Panc1 (cell line): ENCODE results near the gene CLEC14A. TPM values are rescaled to one million over a fixed set of nuclear protein-coding genes. Genes with fewer than 3 reads are reported as not detected.

Experiments
- ATAC-seq: fragments of 200-7000 bp; cut with Tn5 transposase; 2 replicates; pipeline ENCODE4 v1.9.1; 2020; ENCODE audit warnings: mild to moderate bottlenecking, moderate library complexity
- BruUV-seq: library from RNA; stranded (reverse); fragments of 400-500 nt; replicated peaks from 2 replicates; lab custom pipeline; 2021; lab: Mats Ljungman, UMichigan
- CTCF ChIA-PET: fragments of 300-600 bp; sonication (Branson Sonifier 250); formaldehyde crosslinking; loops from one replicate; lab custom pipeline; 2022; ENCODE audit warnings: antibody characterized with exemption; lab: Charles Lee
- POLR2A ChIA-PET: fragments of 300-600 bp; sonication (Branson Sonifier 250); formaldehyde crosslinking; loops from one replicate; lab custom pipeline; 2022; ENCODE audit warnings: antibody characterized with exemption; lab: Charles Lee
- DNase-seq: peaks from one replicate; pipeline ENCODE4 v3.0.0-alpha.2; 2010; ENCODE audit warnings: low read depth, low spot score
- H3K27ac ChIP-seq: 2 replicates; pipeline ENCODE4 v1.5.1; 2011; ENCODE audit warnings: mild to moderate bottlenecking, low read length, inconsistent platforms
- H3K27me3 ChIP-seq: fragments of 200-500 bp; sonication (Bioruptor generic); 2 replicates; pipeline ENCODE4 v1.6.0; 2014; ENCODE audit warnings: low read length, inconsistent platforms; ENCODE audit not compliant: control insufficient read depth, insufficient read depth
- H3K36me3 ChIP-seq: fragments of 200-500 bp; sonication (Bioruptor generic); 2 replicates; pipeline ENCODE4 v1.5.1; 2014; ENCODE audit warnings: inconsistent platforms, mild to moderate bottlenecking, low read length, moderate library complexity; ENCODE audit not compliant: control insufficient read depth, insufficient read depth
- H3K4me1 ChIP-seq: 2 replicates; pipeline ENCODE4 v1.5.1; 2011; ENCODE audit warnings: inconsistent platforms, mild to moderate bottlenecking, low read length, moderate library complexity; ENCODE audit not compliant: control insufficient read depth, insufficient read depth
- H3K4me3 ChIP-seq, 2 experiments: 2 replicates each; pipeline ENCODE4 v1.5.1; 2011 to 2012; ENCODE audit warnings: low read depth in 2 of 2, low read length in 2 of 2, mild to moderate bottlenecking in 2 of 2, inconsistent platforms in 1 of 2, moderate library complexity in 1 of 2
- H3K9me3 ChIP-seq: fragments of 200-500 bp; sonication (Bioruptor generic); 2 replicates; pipeline ENCODE4 v1.5.1; 2014; ENCODE audit warnings: low read depth, mild to moderate bottlenecking, inconsistent platforms, low read length, moderate library complexity; ENCODE audit not compliant: control insufficient read depth, insufficient read depth
- POLR2AphosphoS5 ChIP-seq: IDR thresholded peaks from 2 replicates; pipeline ENCODE4 v1.6.1; 2012; ENCODE audit warnings: mild to moderate bottlenecking, low read depth, low read length, moderate library complexity
- SIN3A ChIP-seq: IDR thresholded peaks from 2 replicates; pipeline ENCODE4 v1.6.1; 2012; ENCODE audit warnings: low read depth, mild to moderate bottlenecking, low read length, moderate library complexity, borderline replicate concordance; ENCODE audit not compliant: insufficient read depth
- TCF7L2 ChIP-seq: IDR thresholded peaks from 2 replicates; pipeline ENCODE4 v1.6.1; 2011; ENCODE audit warnings: mild to moderate bottlenecking, low read depth, low read length, inconsistent platforms
- in situ Hi-C: cut with HindIII; loops from 2 replicates; pipeline ENCODE4 v1.10.0; 2016; ENCODE audit warnings: low sequenced_read_pairs, low pct_unique_long_range_greater_than_20kb
- intact Hi-C: fragments of 100-400 bp; cut with micrococcal nuclease; formaldehyde crosslinking; loops from one replicate; pipeline ENCODE4 v1.10.0; 2022; ENCODE audit not compliant: unreplicated experiment
- total RNA-seq: library from RNA; stranded (reverse); gene quantifications from one replicate; pipeline ENCODE4 v1.2.1, GENCODE V29; 2021; ENCODE audit not compliant: unreplicated experiment
- TF ChIP-seq, protein P1 (sequence below): fragments of 450-650 bp; IDR thresholded peaks from 2 replicates; pipeline ENCODE4 v1.5.1; 2017; ENCODE audit warnings: mild to moderate bottlenecking
- TF ChIP-seq, protein P2 (sequence below), 2 experiments: IDR thresholded peaks; 2 replicates each; pipeline ENCODE4 v1.6.1; 2011 to 2012; ENCODE audit warnings: low read depth in 2 of 2, control low read depth in 1 of 2, low read length in 1 of 2, mild to moderate bottlenecking in 1 of 2, moderate library complexity in 1 of 2; ENCODE audit not compliant: insufficient read depth in 1 of 2

Gene CLEC14A
- total RNA-seq, 1 experiment from 2014 or later: 0.10 TPM

DNA sequence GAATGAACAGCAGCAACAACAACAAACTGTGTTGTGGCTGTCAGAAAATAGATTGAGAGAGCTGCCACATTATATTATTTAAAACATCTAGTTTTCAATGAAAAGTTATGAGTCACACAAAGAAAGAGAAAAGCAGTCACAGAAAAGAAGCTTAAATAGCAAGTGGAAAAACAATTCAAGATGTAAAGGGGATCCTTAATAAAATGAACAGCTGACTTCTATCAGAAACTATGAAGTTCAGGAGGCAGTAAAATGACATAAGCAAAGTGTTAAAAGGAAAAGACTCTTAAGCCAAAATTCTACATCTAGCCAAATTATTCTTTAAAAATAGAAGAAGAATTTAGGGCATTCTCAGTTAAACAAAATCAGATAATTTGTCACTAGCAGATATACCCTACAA, 5.6 kb downstream of the CLEC14A start:
- Histone ChIP-seq H3K9me3 (no peaks in the 10 kb centered on the region), H3K27me3 (no peaks in the 10 kb centered on the region), H3K27ac (no peak overlapping the region), H3K4me1 (no peaks in the 10 kb centered on the region), H3K36me3 (no peaks in the 10 kb centered on the region), H3K4me3 (no peak overlapping the region)
- DNase-seq (no peak), ATAC-seq (no peak)
- no TSS peak for BruUV-seq
- ChIA-PET CTCF (no interaction called here), POLR2A (no interaction called here)
- TF ChIP-seq TCF7L2 (no peak), SIN3A (no peak)
- TF ChIP-seq, protein P1, sequence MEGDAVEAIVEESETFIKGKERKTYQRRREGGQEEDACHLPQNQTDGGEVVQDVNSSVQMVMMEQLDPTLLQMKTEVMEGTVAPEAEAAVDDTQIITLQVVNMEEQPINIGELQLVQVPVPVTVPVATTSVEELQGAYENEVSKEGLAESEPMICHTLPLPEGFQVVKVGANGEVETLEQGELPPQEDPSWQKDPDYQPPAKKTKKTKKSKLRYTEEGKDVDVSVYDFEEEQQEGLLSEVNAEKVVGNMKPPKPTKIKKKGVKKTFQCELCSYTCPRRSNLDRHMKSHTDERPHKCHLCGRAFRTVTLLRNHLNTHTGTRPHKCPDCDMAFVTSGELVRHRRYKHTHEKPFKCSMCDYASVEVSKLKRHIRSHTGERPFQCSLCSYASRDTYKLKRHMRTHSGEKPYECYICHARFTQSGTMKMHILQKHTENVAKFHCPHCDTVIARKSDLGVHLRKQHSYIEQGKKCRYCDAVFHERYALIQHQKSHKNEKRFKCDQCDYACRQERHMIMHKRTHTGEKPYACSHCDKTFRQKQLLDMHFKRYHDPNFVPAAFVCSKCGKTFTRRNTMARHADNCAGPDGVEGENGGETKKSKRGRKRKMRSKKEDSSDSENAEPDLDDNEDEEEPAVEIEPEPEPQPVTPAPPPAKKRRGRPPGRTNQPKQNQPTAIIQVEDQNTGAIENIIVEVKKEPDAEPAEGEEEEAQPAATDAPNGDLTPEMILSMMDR: no peak
- in situ Hi-C loops (no loop called here), intact Hi-C loops (no loop called here)

DNA sequence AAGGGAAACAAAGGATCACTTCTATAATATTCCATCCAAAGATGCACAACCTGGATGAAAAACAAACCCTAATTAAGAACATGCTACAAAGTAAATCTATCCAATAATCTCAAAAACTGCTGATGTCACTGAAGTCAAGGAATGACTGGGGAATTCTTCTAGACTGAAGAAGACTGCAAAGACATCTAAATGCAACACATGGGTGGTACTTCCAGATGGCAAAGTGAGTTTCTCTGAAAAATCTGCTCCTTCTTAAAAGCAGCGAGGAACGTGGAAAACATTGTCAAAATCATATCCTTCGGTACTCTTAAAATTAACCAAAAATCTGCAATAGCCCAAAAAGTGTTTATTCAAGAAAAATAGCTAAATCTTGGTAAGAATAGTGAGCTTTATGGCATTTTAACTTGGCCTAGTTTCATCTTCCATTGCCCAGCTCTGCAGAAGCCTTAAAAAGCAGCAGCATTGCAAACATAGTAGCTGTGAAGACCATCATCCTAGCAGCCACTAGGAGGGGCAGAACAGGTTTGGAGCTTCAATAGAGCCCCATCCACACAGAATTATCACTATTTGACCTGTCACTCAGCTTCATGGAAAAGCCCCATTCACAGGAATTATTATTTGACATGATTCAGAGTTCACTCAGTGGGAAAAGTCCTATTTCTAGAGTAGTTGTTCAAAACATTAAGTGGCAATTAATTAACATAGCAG, 7.4 kb downstream of the CLEC14A start:
- no peaks in the 10 kb centered on the region for H3K27me3 ChIP-seq
- intact Hi-C loops (no loop called here), in situ Hi-C loops (no loop called here)
- no peaks in the 10 kb centered on the region for H3K9me3 ChIP-seq
- POLR2A ChIA-PET: no interaction called here
- no peak for ATAC-seq
- no peak for DNase-seq
- TF ChIP-seq TCF7L2 (no peak), SIN3A (no peak), POLR2AphosphoS5 (no peak)
- TF ChIP-seq, protein P1: no peak
- TF ChIP-seq, protein P2, sequence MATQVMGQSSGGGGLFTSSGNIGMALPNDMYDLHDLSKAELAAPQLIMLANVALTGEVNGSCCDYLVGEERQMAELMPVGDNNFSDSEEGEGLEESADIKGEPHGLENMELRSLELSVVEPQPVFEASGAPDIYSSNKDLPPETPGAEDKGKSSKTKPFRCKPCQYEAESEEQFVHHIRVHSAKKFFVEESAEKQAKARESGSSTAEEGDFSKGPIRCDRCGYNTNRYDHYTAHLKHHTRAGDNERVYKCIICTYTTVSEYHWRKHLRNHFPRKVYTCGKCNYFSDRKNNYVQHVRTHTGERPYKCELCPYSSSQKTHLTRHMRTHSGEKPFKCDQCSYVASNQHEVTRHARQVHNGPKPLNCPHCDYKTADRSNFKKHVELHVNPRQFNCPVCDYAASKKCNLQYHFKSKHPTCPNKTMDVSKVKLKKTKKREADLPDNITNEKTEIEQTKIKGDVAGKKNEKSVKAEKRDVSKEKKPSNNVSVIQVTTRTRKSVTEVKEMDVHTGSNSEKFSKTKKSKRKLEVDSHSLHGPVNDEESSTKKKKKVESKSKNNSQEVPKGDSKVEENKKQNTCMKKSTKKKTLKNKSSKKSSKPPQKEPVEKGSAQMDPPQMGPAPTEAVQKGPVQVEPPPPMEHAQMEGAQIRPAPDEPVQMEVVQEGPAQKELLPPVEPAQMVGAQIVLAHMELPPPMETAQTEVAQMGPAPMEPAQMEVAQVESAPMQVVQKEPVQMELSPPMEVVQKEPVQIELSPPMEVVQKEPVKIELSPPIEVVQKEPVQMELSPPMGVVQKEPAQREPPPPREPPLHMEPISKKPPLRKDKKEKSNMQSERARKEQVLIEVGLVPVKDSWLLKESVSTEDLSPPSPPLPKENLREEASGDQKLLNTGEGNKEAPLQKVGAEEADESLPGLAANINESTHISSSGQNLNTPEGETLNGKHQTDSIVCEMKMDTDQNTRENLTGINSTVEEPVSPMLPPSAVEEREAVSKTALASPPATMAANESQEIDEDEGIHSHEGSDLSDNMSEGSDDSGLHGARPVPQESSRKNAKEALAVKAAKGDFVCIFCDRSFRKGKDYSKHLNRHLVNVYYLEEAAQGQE (IDR thresholded peaks at IDR 0.05; ENCODE audit: insufficient read depth in 1 of 2, low read depth in 2 of 2, low read length in 1 of 2): no peak
- no peak overlapping the region for H3K4me3 ChIP-seq
- no peaks in the 10 kb centered on the region for H3K4me1 ChIP-seq
- no peak overlapping the region for H3K27ac ChIP-seq
- CTCF ChIA-PET: no interaction called here
- no peaks in the 10 kb centered on the region for H3K36me3 ChIP-seq
- no TSS peak for BruUV-seq
